ENCODE measurements around the gene SFT2D1. TPM values are rescaled to one million over a fixed set of nuclear protein-coding genes. Genes with fewer than 3 reads are reported as not detected.

SFT2D1 gene
- total RNA-seq, 1 donor from 2014 or later, result 48.9 TPM

DNA sequence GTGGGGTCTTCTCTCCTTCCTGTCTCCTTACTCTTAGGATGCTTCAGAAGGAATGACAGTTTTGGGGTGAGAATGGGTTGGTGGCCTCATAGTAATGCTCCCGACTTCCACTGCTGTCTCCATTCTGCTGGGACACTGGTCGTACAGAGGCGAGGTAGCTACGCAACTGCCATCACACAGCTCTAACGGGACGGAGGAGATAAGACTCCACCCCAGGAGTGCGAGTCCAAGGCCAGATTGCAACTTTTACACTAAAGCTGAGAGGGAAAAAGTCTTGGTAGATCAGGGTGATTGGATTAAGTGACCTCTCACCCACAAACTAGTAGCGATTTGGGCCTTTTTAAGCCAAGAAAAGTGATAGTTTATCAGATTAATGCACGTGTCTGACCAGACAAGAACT lies 32.4 kb downstream of the SFT2D1 start:
- no peak for DNase-seq (ENCODE audit: low spot score)
- Histone ChIP-seq H3F3A (ENCODE audit: low read depth) (no peaks in the 10 kb centered on the region), H3K4me3 (no peak overlapping the region), H3K9ac (no peak overlapping the region), H3K36me3 (no peaks in the 10 kb centered on the region), H3K27me3 (peaks cover 71% of the 10 kb centered on the region), H2AFZ (replicated peaks) (no peak overlapping the region), H3K79me2 (ENCODE audit: low read depth) (no peaks in the 10 kb centered on the region), H4K20me1 (ENCODE audit: low read depth) (no peaks in the 10 kb centered on the region), H3K27ac (no peak overlapping the region), H3K4me2 (no peak overlapping the region), H3K4me1 (no peaks in the 10 kb centered on the region), H3K9me3 (ENCODE audit: low read depth) (no peaks in the 10 kb centered on the region)
- Mint-ChIP-seq H3K4me1 (peaks cover 26% of the 10 kb centered on the region), H3K27me3 (ENCODE audit: insufficient read depth, low read depth) (peaks cover 27% of the 10 kb centered on the region), H3K27ac (no peak overlapping the region), H3K4me3 (peak overlapping the region; percentile 53), H3K9me3 (no peaks in the 10 kb centered on the region), H3K36me3 (no peaks in the 10 kb centered on the region)
- TF ChIP-seq EZH2phosphoT487 (IDR thresholded peaks at IDR 0.05) (no peak), EZH2 (IDR thresholded peaks at IDR 0.05) (no peak)
- TF ChIP-seq, protein P1, sequence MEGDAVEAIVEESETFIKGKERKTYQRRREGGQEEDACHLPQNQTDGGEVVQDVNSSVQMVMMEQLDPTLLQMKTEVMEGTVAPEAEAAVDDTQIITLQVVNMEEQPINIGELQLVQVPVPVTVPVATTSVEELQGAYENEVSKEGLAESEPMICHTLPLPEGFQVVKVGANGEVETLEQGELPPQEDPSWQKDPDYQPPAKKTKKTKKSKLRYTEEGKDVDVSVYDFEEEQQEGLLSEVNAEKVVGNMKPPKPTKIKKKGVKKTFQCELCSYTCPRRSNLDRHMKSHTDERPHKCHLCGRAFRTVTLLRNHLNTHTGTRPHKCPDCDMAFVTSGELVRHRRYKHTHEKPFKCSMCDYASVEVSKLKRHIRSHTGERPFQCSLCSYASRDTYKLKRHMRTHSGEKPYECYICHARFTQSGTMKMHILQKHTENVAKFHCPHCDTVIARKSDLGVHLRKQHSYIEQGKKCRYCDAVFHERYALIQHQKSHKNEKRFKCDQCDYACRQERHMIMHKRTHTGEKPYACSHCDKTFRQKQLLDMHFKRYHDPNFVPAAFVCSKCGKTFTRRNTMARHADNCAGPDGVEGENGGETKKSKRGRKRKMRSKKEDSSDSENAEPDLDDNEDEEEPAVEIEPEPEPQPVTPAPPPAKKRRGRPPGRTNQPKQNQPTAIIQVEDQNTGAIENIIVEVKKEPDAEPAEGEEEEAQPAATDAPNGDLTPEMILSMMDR (IDR thresholded peaks at IDR 0.05), result no peak

DNA sequence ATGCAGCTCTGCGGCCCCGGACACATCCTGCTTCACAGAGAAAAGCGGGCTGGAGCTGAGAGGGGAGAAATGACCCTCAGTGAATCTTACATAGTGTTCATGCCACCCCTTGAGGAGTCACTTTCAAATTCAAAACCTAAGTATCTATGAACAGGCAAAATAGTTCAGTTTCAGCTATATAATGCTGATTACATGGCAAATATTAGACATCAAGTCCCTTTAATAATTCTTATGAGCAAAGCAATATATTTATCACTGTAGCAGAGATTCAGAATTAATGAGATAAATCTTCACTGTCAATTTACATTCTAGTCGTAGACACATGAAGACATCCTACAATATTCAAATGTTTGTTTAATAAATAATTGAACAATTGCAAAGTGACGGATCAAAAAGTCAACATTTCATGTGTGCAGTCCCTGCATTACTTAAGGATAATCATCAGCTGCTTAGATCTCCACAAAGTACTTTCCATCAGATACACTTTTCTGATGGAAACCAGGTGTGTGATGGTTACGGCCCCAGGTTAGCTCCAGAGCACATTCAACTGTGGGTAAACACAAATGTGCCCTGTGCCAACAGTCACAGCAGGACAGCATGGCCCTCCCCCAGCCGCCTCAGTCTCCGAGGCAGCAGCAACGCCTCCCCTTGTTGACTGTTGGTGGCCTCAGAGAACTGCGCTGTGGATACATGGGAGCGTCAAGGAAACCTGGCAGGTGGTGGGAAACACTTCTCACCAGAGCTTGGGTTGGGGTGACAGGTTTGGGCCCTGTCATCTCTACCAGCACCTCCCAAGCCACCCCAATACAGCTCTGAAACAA lies 33.4 kb downstream of the SFT2D1 start:
- Histone ChIP-seq H3K27me3 (peaks cover 79% of the 10 kb centered on the region), H3K36me3 (no peaks in the 10 kb centered on the region), H3K9me3 (ENCODE audit: low read depth) (no peaks in the 10 kb centered on the region), H3F3A (ENCODE audit: low read depth) (no peaks in the 10 kb centered on the region), H2AFZ (replicated peaks) (peak overlapping the region; percentile 97), H3K9ac (no peak overlapping the region), H3K4me3 (peak overlapping the region; percentile 59), H3K4me1 (no peaks in the 10 kb centered on the region), H3K79me2 (ENCODE audit: low read depth) (no peaks in the 10 kb centered on the region), H3K27ac (no peak overlapping the region), H4K20me1 (ENCODE audit: low read depth) (no peaks in the 10 kb centered on the region), H3K4me2 (peak overlapping the region; percentile 90)
- Mint-ChIP-seq H3K4me3 (peak overlapping the region; percentile 80), H3K4me1 (peaks cover 26% of the 10 kb centered on the region), H3K9me3 (peaks cover 2% of the 10 kb centered on the region), H3K27me3 (ENCODE audit: insufficient read depth, low read depth) (peaks cover 29% of the 10 kb centered on the region), H3K36me3 (no peaks in the 10 kb centered on the region), H3K27ac (peak overlapping the region; percentile 37)
- TF ChIP-seq EZH2 (IDR thresholded peaks at IDR 0.05), result peak; percentile 38
- peak; percentile 6 for TF ChIP-seq EZH2phosphoT487 (IDR thresholded peaks at IDR 0.05)
- TF ChIP-seq, protein P1 (IDR thresholded peaks at IDR 0.05), result no peak
- DNase-seq (ENCODE audit: low spot score), result peak; percentile 19

DNA sequence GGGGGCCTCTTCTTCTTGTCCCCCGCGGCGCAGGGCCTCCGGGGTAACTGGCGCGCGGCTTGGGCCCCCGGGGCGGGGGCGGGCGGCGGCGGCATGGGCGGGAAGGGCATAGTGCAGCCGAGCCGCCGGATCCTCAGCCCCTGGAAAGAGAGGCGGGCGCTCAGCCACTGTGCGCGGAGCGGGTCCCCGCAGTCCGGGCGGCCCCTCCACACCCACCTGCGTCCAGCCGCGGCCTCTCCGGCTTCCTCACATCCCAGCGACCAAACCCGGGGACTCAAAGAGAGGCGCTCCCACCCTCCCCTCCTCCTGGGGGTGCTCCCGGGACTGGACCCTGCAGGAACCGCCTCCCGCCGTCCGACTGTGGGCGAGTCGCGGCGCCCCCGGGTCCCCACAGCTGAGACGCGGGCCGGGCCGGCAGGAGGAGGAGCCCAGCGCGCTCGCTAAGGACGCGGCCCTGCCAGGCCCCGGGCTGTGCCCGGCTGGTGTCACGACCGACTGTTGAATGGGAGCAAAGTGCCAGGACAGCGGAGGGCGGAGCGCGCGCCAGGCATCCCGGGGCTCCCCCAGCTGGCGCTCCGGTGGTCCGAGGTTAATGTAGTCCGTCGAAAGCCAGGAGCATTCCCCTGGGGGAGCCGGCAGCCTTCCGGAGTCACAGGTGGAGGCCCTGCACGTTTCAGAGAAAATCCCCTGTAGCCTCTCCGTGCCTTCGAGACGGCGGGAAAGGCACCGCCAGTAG lies 34.1 kb downstream of the SFT2D1 start, which contains the start of gene PRR18:
Gene PRR18, minus strand, starts transcription at position 360 of the 736 bp plus-strand sequence. Its CDS starts 250 bp downstream, at position 110.
- Histone ChIP-seq H3K9ac (no peak within 1 kb of the TSS), H3K4me3 (peak within 1 kb of the TSS; percentile 59), H3K27me3 (peaks cover 85% of the 10 kb centered on the region), H2AFZ (replicated peaks) (peak within 1 kb of the TSS; percentile 97), H3K9me3 (ENCODE audit: low read depth) (no peaks in the 10 kb centered on the region), H4K20me1 (ENCODE audit: low read depth) (no peaks in the 10 kb centered on the region), H3K27ac (no peak within 1 kb of the TSS), H3K4me2 (peak within 1 kb of the TSS; percentile 90), H3K36me3 (no peaks in the 10 kb centered on the region), H3K4me1 (no peaks in the 10 kb centered on the region), H3K79me2 (ENCODE audit: low read depth) (no peaks in the 10 kb centered on the region), H3F3A (ENCODE audit: low read depth) (no peaks in the 10 kb centered on the region)
- TF ChIP-seq, protein P1 (IDR thresholded peaks at IDR 0.05), result no peak
- TF ChIP-seq EZH2phosphoT487 (IDR thresholded peaks at IDR 0.05), result peak; percentile 81
- TF ChIP-seq EZH2 (IDR thresholded peaks at IDR 0.05), result peak; percentile 93
- H3K4me1 Mint-ChIP-seq, result peaks cover 26% of the 10 kb centered on the region
- DNase-seq (ENCODE audit: low spot score), result peak; percentile 55
- peak within 1 kb of the TSS; percentile 37 for H3K27ac Mint-ChIP-seq
- H3K36me3 Mint-ChIP-seq, result no peaks in the 10 kb centered on the region
- peak within 1 kb of the TSS; percentile 80 for H3K4me3 Mint-ChIP-seq
- peaks cover 3% of the 10 kb centered on the region for H3K9me3 Mint-ChIP-seq
- peaks cover 29% of the 10 kb centered on the region for H3K27me3 Mint-ChIP-seq (ENCODE audit: insufficient read depth, low read depth)
